Activated naive CD8-positive, alpha-beta T cell treated with anti-CD3 and anti-CD28 coated beads, Interleukin-2, amount 50 U/mL, for 24 hours (primary cell): ENCODE measurements around the gene BBIP1.
A peak's percentile ranks its signal among the peaks of the same experiment; 100 is the strongest.

Experiments used
- ATAC-seq: fragments of 150-1000 bp; cut with Tn5 transposase; one replicate; pipeline ENCODE4 v1.10.0; 2021
- DNase-seq: peaks from one replicate; pipeline ENCODE4 v3.0.0; 2021
- H3K27ac Mint-ChIP-seq: one replicate; pipeline ENCODE4 v1.8.0; 2021; ENCODE audit warnings: mild to moderate bottlenecking, mixed read lengths
- H3K27me3 Mint-ChIP-seq: one replicate; pipeline ENCODE4 v1.8.0; 2021; ENCODE audit warnings: mixed read lengths
- H3K36me3 Mint-ChIP-seq: one replicate; pipeline ENCODE4 v1.8.0; 2021; ENCODE audit warnings: low read depth, mixed read lengths
- H3K4me1 Mint-ChIP-seq: one replicate; pipeline ENCODE4 v1.8.0; 2021; ENCODE audit warnings: mixed read lengths
- H3K4me3 Mint-ChIP-seq: one replicate; pipeline ENCODE4 v1.8.0; 2021; ENCODE audit warnings: mild to moderate bottlenecking, moderate library complexity, mixed read lengths
- H3K9me3 Mint-ChIP-seq: one replicate; pipeline ENCODE4 v1.8.0; 2021; ENCODE audit warnings: mixed read lengths

BBIP1 gene, protein sequence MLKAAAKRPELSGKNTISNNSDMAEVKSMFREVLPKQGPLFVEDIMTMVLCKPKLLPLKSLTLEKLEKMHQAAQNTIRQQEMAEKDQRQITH

DNA sequence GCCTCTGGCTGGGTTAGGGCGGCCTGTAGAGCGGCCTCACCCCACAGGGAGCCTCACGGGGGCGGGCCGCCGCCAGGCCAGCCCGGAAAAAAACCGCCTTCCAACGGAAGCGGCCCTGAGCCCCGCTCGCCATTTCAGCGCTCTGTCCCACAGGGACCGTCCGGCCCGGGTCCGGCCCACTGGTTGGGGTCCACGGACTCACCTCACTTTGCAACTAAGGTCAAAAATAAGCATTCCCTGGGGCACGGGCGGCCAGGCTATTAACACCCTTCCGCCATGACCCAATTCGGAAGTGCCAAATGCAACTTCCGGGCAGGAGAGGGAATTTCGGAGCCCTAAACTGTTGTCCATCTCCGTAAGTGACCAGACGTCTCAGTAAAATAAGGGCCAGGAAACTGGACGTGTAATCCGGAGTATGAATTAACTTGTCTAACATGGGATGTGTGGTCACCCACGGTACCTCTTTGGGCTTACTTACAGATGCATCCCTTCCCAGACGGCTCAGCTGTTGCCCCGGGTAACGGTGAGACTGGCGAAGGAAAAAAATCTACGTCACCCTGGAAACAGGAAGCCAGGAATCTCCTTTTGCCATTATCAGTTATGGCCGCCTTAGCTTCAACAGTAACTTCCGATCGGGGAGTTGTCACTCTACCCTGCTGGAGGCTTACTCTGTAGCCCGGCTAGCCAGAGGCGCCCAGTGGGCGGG, at the start of gene BBIP1:
BBIP1 (minus strand) TSS at position 538 of the 706 bp plus-strand sequence. CDS start 1,023 bp downstream, outside the sequence.
- H3K27me3 Mint-ChIP-seq, result no peaks in the 10 kb centered on the region
- H3K27ac Mint-ChIP-seq, result peak within 1 kb of the TSS; percentile 99
- DNase-seq (no peak), ATAC-seq (peak; percentile 97)
- H3K4me1 Mint-ChIP-seq, result peaks cover 48% of the 10 kb centered on the region
- no peaks in the 10 kb centered on the region for H3K9me3 Mint-ChIP-seq
- peaks cover 13% of the 10 kb centered on the region for H3K36me3 Mint-ChIP-seq
- peak within 1 kb of the TSS; percentile 88 for H3K4me3 Mint-ChIP-seq

DNA sequence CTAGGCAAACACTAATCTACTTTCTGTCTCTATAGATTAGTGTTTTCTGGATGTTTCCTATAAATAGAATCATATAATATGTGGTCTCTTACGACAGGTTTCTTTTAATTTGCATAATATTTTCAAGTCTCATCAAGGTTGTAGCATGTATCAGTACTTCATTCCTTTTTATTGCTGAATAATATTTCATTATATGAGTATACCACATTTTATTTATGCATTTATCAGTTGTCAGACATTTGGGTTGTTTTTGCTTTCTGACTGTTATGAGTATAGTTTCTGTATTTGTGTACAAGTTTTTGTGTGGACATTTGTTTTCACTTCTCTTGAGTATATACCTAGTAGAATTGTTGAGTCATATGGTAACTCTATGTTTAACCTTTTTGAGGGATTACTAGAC, 48.7 kb upstream of the BBIP1 start:
- H3K27me3 Mint-ChIP-seq, result no peaks in the 10 kb centered on the region
- no peaks in the 10 kb centered on the region for H3K9me3 Mint-ChIP-seq
- DNase-seq, result no peak
- no peak overlapping the region for H3K27ac Mint-ChIP-seq
- H3K4me1 Mint-ChIP-seq, result peaks cover 64% of the 10 kb centered on the region
- H3K4me3 Mint-ChIP-seq, result no peak overlapping the region
- H3K36me3 Mint-ChIP-seq, result peaks cover 17% of the 10 kb centered on the region
- no peak for ATAC-seq

DNA sequence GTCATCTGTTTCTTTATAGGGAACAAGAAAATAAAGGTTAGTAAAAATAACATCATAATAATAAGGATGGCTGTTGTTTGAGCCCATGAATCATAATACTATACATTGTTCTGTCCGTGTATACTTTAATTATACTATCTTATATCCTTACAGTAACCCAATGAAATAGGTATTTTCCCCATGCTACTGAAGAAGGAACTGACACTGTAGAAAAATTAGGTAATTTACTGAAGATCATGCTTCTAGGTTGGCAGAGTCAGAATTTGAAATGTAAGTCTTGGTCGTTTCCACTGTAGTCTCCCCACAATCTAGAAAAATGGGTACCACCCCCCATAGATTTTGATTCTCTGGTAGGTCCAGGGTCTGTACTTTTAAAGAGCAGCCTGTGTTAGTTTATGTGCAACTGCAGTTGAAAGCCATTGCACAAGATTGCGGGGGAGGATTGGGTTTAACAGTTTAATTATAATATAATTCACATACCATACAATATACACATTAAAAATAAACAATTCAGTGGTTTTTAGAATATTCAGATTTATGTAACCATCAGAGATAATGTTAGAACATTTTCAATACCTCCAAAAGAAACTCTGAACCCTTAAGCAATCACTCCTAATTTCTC, 48.1 kb upstream of the BBIP1 start:
- Mint-ChIP-seq H3K4me1 (peaks cover 66% of the 10 kb centered on the region), H3K9me3 (no peaks in the 10 kb centered on the region), H3K4me3 (no peak overlapping the region), H3K27me3 (no peaks in the 10 kb centered on the region), H3K36me3 (peaks cover 17% of the 10 kb centered on the region), H3K27ac (no peak overlapping the region)
- ATAC-seq (no peak), DNase-seq (no peak)

DNA sequence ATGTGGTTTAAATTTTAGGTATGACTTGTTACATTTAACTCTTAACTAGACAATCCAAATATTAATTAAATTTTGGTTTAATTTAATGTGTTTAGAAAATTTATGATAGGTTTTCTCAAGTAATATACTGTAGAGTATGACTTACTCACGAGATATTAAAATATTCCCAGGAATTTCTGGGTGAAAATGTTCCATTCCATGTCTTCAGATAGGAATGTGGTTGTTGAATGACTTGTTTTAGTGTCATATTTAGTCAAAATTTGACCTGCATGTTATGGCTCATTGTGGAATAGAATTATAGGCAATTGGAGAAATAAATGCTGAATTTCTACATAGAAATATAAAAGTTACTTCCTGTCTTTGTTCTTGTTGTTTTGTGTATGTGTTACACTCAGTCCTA, 47.2 kb upstream of the BBIP1 start:
- no peaks in the 10 kb centered on the region for H3K9me3 Mint-ChIP-seq
- no peak overlapping the region for H3K27ac Mint-ChIP-seq
- ATAC-seq, result no peak
- H3K27me3 Mint-ChIP-seq, result no peaks in the 10 kb centered on the region
- H3K4me1 Mint-ChIP-seq, result peaks cover 62% of the 10 kb centered on the region
- no peak overlapping the region for H3K4me3 Mint-ChIP-seq
- DNase-seq, result no peak
- peaks cover 17% of the 10 kb centered on the region for H3K36me3 Mint-ChIP-seq

DNA sequence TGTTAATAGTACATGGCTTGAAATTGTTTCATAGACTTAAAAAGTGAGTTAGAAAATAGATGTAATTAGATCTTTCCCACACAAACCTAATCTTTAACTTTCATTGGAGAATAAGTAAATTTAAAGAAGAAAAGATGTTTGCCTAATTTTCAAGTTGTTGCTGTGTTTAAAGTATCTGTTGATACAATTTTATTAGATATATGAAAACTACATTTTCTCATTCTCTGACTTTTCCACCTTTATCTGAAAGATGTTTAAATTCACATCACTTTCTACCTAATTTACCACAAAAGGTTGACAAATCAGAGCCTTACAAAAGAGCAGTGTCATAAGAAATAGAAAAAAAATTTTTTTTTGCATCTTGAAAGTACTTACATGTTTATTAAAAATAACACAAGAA, 46.2 kb upstream of the BBIP1 start:
- Mint-ChIP-seq H3K9me3 (no peaks in the 10 kb centered on the region), H3K36me3 (peaks cover 13% of the 10 kb centered on the region), H3K4me3 (no peak overlapping the region), H3K27ac (no peak overlapping the region), H3K27me3 (no peaks in the 10 kb centered on the region), H3K4me1 (peaks cover 58% of the 10 kb centered on the region)
- no peak for DNase-seq
- ATAC-seq, result no peak

DNA sequence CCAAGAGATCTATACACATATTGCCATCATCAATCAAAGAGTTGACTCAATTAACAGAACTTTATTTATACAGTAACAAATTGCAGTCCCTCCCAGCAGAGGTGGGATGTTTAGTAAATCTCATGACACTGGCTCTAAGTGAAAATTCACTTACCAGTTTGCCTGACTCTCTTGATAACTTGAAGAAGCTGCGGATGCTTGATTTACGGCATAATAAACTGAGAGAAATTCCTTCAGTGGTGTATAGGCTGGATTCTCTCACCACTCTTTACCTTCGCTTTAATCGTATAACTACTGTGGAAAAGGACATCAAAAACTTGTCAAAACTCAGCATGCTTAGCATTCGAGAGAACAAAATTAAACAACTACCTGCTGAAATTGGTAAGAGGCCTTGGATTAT, 45.7 kb upstream of the BBIP1 start:
- Mint-ChIP-seq H3K4me3 (no peak overlapping the region), H3K36me3 (peaks cover 9% of the 10 kb centered on the region), H3K4me1 (peaks cover 55% of the 10 kb centered on the region), H3K27me3 (no peaks in the 10 kb centered on the region), H3K27ac (no peak overlapping the region), H3K9me3 (no peaks in the 10 kb centered on the region)
- DNase-seq (no peak), ATAC-seq (no peak)

DNA sequence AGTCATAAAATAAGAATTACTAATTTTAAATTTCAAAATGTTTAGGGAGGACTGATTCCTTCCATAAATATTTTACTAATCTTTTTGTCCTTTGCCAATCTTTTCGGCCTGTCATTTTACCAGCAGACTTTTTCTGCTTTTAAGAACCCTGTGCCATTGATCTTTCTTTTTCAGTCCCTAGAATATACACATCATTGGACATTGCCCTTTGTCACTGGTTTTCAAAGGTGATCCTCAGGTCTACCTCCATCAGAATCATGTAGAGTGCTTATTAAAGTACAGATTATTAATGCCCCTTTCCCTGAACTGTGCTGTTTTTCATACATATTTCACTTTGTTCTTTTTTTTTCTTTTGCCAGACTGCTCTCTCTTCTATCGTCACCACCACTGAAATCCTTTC, 44.2 kb upstream of the BBIP1 start:
- no peak for ATAC-seq
- Mint-ChIP-seq H3K4me1 (peaks cover 56% of the 10 kb centered on the region), H3K27ac (no peak overlapping the region), H3K27me3 (no peaks in the 10 kb centered on the region), H3K36me3 (peaks cover 11% of the 10 kb centered on the region), H3K9me3 (no peaks in the 10 kb centered on the region), H3K4me3 (no peak overlapping the region)
- no peak for DNase-seq

DNA sequence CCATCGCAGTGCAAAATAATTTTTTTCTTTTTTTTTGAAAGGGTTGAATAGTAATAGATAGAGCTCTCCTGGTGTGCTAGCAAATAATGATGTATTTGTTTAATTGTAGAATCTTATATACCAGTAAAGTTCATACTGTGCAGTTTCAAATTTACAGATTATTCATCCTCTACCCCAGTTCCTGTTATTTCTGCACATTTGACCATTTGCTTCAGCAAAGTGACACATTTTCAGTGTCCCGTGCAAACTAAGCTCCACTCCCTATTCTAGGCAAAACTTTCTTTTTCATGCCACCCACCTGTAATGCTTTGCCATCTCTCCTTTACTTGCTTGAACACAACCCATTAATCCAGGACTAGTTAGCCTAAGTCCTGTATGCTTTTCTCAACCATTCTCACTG, 43.5 kb upstream of the BBIP1 start:
- no peak for DNase-seq
- Mint-ChIP-seq H3K27me3 (no peaks in the 10 kb centered on the region), H3K4me3 (no peak overlapping the region), H3K9me3 (no peaks in the 10 kb centered on the region), H3K27ac (no peak overlapping the region), H3K4me1 (peaks cover 49% of the 10 kb centered on the region), H3K36me3 (peaks cover 9% of the 10 kb centered on the region)
- ATAC-seq, result no peak

DNA sequence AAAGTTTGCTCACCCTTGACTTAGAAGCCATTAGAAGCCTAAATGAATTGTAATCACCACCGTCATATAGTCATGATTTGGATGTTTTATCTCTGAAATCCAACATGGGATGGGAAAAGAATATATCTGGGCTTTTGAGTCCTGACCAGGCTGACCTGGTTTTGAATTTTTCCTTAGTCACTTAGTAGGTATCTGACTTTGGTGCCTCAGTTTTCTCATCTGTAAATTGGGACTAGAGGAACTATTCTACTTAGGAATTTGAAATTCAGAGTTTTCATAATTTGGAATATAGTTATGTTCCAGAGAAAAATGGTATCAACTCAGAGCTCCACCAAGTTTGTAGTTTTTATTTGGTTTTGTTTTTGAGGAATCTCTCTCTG, 41.3 kb upstream of the BBIP1 start:
- Mint-ChIP-seq H3K4me3 (no peak overlapping the region), H3K27me3 (no peaks in the 10 kb centered on the region), H3K9me3 (peaks cover under 1% of the 10 kb centered on the region), H3K27ac (no peak overlapping the region), H3K36me3 (peaks cover 13% of the 10 kb centered on the region), H3K4me1 (peaks cover 37% of the 10 kb centered on the region)
- ATAC-seq (no peak), DNase-seq (no peak)

DNA sequence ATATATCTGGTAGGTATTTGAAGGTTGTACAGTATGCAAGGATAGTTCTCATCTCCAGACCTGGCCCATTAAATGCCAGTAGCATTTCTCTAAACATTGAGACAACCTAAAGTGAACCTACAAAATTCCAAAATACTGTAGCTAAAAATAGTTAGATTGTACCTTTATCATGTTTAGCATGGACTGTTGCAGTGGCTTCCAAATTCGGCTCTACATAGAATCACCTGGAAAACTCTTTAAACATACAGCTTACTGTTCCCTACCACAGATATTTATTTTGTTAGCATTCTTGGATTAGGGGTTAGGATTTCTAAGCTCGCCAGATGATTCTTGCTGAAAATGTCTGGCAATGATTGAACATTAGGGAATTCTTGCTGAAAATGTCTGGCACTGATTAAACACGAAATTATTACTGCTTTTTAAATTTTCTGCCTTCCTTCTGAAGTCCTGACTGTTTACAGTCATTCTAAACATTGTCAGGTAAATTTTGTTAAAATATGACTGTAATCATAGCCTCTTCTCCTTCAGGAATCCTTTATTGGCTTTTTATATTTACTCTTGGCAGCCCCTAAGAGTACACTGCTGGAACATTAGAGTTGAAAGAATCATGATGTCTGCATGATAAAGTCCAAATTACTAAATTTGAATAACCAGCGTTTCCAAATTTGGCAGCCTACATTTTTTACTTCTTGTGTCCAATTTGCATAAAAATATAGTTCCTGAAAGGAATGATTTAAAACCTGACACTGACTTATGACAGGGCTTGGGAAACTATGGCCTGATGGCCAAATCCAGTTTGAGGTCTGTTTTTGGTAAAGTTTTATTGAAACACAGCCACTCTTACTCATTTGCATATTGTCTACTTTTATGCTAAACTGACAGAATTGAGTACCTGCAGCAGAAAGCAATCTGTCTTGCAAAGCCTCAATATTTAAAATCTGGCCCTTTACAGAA, 40.7 kb upstream of the BBIP1 start:
- Mint-ChIP-seq H3K27ac (no peak overlapping the region), H3K4me3 (no peak overlapping the region), H3K4me1 (peaks cover 36% of the 10 kb centered on the region), H3K36me3 (peaks cover 15% of the 10 kb centered on the region), H3K27me3 (no peaks in the 10 kb centered on the region), H3K9me3 (peaks cover 5% of the 10 kb centered on the region)
- ATAC-seq, result no peak
- no peak for DNase-seq

DNA sequence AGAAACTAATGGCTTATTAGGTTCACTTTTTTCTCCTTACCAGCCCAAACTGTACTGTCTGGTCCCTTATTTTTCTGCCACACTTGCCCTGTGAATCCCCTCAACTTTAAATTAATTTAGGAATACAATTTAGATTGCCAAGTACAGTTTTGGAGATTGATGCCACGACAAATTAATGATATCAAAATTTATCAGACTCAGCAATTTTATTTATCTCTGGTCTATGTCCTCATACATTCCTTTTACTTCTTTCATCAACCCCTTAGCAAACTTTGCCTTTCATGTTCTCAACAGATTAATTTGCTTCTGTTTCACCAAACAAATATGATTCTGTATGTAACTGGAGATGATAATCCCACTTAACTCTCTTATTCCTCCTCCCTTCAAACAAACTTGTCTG, 38.6 kb upstream of the BBIP1 start:
- H3K27me3 Mint-ChIP-seq, result no peaks in the 10 kb centered on the region

DNA sequence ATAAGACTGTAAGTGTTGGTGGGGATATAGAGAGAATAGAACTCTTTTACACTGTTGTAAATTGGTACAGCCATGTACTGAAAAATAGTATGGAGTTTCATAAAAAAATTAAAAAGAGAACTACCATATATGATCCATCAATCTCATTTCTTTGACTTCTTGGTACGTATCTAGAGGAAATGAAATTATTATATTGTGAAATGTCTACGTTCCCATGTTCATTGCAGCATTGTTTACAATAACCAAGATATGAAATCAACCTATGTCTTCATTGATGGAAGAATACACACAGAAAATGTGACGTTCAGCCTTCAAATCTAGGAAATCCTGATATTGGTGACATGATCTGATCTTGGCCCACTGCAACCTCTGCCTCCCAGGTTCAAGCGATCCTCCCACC, 32.4 kb upstream of the BBIP1 start:
- H3K36me3 Mint-ChIP-seq, result peaks cover 50% of the 10 kb centered on the region
- H3K27ac Mint-ChIP-seq, result no peak overlapping the region
- no peak for DNase-seq
- ATAC-seq, result no peak
- H3K27me3 Mint-ChIP-seq, result no peaks in the 10 kb centered on the region
- H3K9me3 Mint-ChIP-seq, result peaks cover 13% of the 10 kb centered on the region
- peaks cover 22% of the 10 kb centered on the region for H3K4me1 Mint-ChIP-seq
- no peak overlapping the region for H3K4me3 Mint-ChIP-seq

More for the DNA sequence above, 38.6 kb upstream of the BBIP1 start:
- Mint-ChIP-seq H3K36me3 (peaks cover 16% of the 10 kb centered on the region), H3K4me3 (no peak overlapping the region), H3K9me3 (peaks cover 5% of the 10 kb centered on the region), H3K4me1 (peaks cover 25% of the 10 kb centered on the region), H3K27ac (no peak overlapping the region)
- DNase-seq (no peak), ATAC-seq (no peak)

DNA sequence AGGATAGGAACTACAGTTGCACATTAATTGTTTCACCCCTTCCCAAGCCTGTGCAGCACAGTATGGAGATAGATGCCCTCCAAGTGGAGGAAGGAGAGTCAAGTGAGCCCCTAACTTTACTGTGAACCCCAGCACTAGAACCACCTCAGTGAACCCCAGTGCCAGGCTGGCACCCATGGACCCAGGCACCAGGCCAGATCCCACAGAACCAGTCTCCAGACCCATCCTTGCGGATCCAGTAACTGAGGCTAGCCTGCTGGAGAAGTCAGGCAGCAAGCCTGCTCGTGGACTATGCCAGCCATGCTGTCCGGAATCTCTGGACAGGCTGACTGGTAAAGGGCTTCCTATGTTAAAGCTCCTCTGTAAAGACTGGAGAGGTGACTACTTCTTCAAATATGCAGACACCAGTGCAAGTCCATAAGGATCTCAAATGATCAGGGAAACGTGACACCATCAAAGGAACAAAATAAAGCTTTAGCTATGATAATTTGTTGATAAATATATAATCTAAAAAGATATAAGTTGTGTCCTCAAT, 28.1 kb upstream of the BBIP1 start:
- DNase-seq (no peak), ATAC-seq (no peak)
- H3K9me3 Mint-ChIP-seq, result peaks cover 23% of the 10 kb centered on the region
- no peak overlapping the region for H3K27ac Mint-ChIP-seq
- H3K27me3 Mint-ChIP-seq, result no peaks in the 10 kb centered on the region
- H3K36me3 Mint-ChIP-seq, result peaks cover 67% of the 10 kb centered on the region
- peaks cover 50% of the 10 kb centered on the region for H3K4me1 Mint-ChIP-seq
- H3K4me3 Mint-ChIP-seq, result no peak overlapping the region

DNA sequence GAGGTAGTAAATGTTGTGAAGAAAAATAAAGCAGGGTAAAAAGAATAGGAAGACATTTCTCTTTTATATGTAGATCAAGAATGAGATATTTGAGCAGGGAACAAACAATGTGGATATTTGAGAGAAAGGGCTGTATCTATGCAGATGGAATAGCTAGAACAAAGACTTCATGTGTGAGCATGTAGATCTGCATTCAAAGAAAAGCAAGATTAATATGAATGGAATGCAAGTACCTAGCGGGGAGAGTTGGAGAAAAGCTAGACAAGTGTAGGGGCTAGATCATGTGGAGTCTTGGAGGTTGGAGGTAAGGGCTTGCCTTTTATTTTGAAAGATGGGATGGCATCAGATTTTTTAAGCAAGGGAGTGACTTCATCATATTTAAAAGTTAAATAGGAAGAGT, 27.5 kb upstream of the BBIP1 start:
- no peak for ATAC-seq
- H3K36me3 Mint-ChIP-seq, result peaks cover 67% of the 10 kb centered on the region
- H3K27me3 Mint-ChIP-seq, result no peaks in the 10 kb centered on the region
- H3K4me1 Mint-ChIP-seq, result peaks cover 51% of the 10 kb centered on the region
- no peak overlapping the region for H3K4me3 Mint-ChIP-seq
- peaks cover 23% of the 10 kb centered on the region for H3K9me3 Mint-ChIP-seq
- H3K27ac Mint-ChIP-seq, result no peak overlapping the region
- no peak for DNase-seq
